OCI-LY1 (cell line): ENCODE measurements around the gene OR5AS1.
"Not testable (repeated sequence)": the region's sequence is repeated elsewhere in the genome, so short reads cannot be mapped to it uniquely, and the experiment has no call there.

Experiments used
- CTCF ChIP-seq: fragments of 200-600 bp; sonication (generic), shearing (Covaris generic); IDR thresholded peaks from 2 replicates; pipeline ENCODE4 v1.5.1; 2017; ENCODE audit warnings: mild to moderate bottlenecking, antibody characterized with exemption, low read length, moderate library complexity, mixed read lengths
- EZH2 ChIP-seq: fragments of 200-600 bp; sonication (generic), shearing (Covaris generic); IDR thresholded peaks from 2 replicates; pipeline ENCODE4 v1.8.0; 2017; ENCODE audit warnings: borderline replicate concordance, mixed run types, mild to moderate bottlenecking, antibody characterized with exemption, low read length, moderate library complexity, mixed read lengths

GRCh38 chr11:56056366-56056765 lies 28.9 kb downstream of the OR5AS1 start:
- not testable (repeated sequence) for TF ChIP-seq EZH2, CTCF
